ENCODE data around the gene CST11. TPM values are rescaled to one million over a fixed set of nuclear protein-coding genes. Genes with fewer than 3 reads are reported as not detected.

Gene CST11
- total RNA-seq, 1 donor from 2014 or later: not detected

Other genes starting within 250 kb of the CST11 start
- 2.6 TPM for gene NXT1, start 102.1 kb downstream of the CST11 start, total RNA-seq
- 4.4 TPM for gene GZF1, start 90.7 kb downstream of the CST11 start, total RNA-seq
- 5.3 TPM for gene NAPB, start 31.4 kb downstream of the CST11 start, total RNA-seq
- gene CSTL1, start 13.2 kb downstream of the CST11 start, total RNA-seq: not detected
- not detected for gene CST8, start 38.2 kb upstream of the CST11 start, total RNA-seq
- gene CST9L, start 115.6 kb upstream of the CST11 start, total RNA-seq: not detected
- not detected for gene CST9, start 153.0 kb upstream of the CST11 start, total RNA-seq
- 1,478 TPM for gene CST3, start 185.1 kb upstream of the CST11 start, total RNA-seq
- gene CST4, start 236.2 kb upstream of the CST11 start, total RNA-seq: not detected